Thyroid gland (tissue), 4 donors: ENCODE data around the gene CTSF.

Experiments used
- CTCF ChIP-seq, 6 experiments: fragments of 200-600 bp in 3 of 6; fragments of 450-650 bp in 3 of 6; sonication (generic) in 3 of 6; IDR thresholded peaks; one replicate each; pipeline ENCODE4 v1.5.1; 2016 to 2019; ENCODE audit warnings: antibody characterized with exemption in 6 of 6, mild to moderate bottlenecking in 2 of 6, inconsistent platforms in 1 of 6, moderate library complexity in 1 of 6
- POLR2A ChIP-seq, 2 donors: fragments of 450-650 bp; IDR thresholded peaks; one replicate each; pipeline ENCODE4 v1.6.1; 2017; ENCODE audit warnings: antibody characterized with exemption in 2 of 2, mild to moderate bottlenecking in 2 of 2, moderate library complexity in 1 of 2

- TF ChIP-seq CTCF (IDR thresholded peaks at IDR 0.05) = no peak
- no peak for TF ChIP-seq POLR2A (IDR thresholded peaks at IDR 0.05)
Observed at GRCh38 chr11:66580803-66581202, 12.4 kb upstream of the CTSF start.
